Right lobe of liver (tissue), 4 donors: Measurements from ENCODE around the gene JKAMP.

ENCODE experiments used
- CTCF ChIP-seq, 4 donors: fragments of 200-600 bp in 3 of 4; fragments of 450-650 bp in 1 of 4; IDR thresholded peaks; one replicate each; pipeline versions ENCODE4 v1.5.1 to v1.8.0; 2016 to 2022; ENCODE audit warnings: antibody characterized with exemption in 4 of 4, mild to moderate bottlenecking in 2 of 4
- POLR2A ChIP-seq: fragments of 450-650 bp; IDR thresholded peaks from one replicate; pipeline ENCODE4 v1.6.1; 2017; ENCODE audit warnings: antibody characterized with exemption, mild to moderate bottlenecking
- donor health status: DM: no; HTN: no; CAD: no.
- donor health status: DM: no; HTN: no; CAD: no.
- donor health status: DM: no; HTN: yes; CAD: no.

- TF ChIP-seq CTCF (IDR thresholded peaks at IDR 0.05) (no peak), POLR2A (no peak)
These were observed 28.9 kb upstream of the JKAMP start for GRCh38 chr14:59455411-59455810.
